Astrocyte (in vitro differentiated cells and primary cell): ENCODE measurements around the gene SUGCT. TPM values are rescaled to one million over a fixed set of nuclear protein-coding genes. Genes with fewer than 3 reads are reported as not detected.

ENCODE experiments used
- DNase-seq: peaks from one replicate; pipeline ENCODE4 v3.0.0-alpha.2; 2010; ENCODE audit warnings: low read depth
- FAIRE-seq: peaks from 2 replicates; lab custom pipeline; 2011; peaks lifted over from hg19 to GRCh38; lab: Jason Lieb, UNC
- H2AFZ ChIP-seq: 2 replicates; pipeline ENCODE4 v1.6.0; 2012; ENCODE audit warnings: low read depth, low read length, inconsistent platforms
- H3K27ac ChIP-seq: 2 replicates; pipeline ENCODE4 v1.5.1; 2011; ENCODE audit warnings: low read depth, low read length, inconsistent platforms
- H3K27me3 ChIP-seq: 2 replicates; pipeline ENCODE4 v1.6.0; 2011; ENCODE audit warnings: low read length, inconsistent platforms; ENCODE audit not compliant: insufficient read depth
- H3K36me3 ChIP-seq: 2 replicates; pipeline ENCODE4 v1.5.1; 2011; ENCODE audit warnings: low read length, inconsistent platforms; ENCODE audit not compliant: insufficient read depth
- H3K4me1 ChIP-seq: 2 replicates; pipeline ENCODE4 v1.5.1; 2011; ENCODE audit warnings: low read length, inconsistent platforms; ENCODE audit not compliant: insufficient read depth
- H3K4me2 ChIP-seq: 2 replicates; pipeline ENCODE4 v1.6.0; 2012; ENCODE audit warnings: low read length, inconsistent platforms
- H3K4me3 ChIP-seq: 2 replicates; pipeline ENCODE4 v1.5.1; 2011; ENCODE audit warnings: low read depth, mild to moderate bottlenecking, low read length, inconsistent platforms; ENCODE audit not compliant: insufficient read depth
- H3K79me2 ChIP-seq: 2 replicates; pipeline ENCODE4 v1.6.0; 2012; ENCODE audit warnings: mild to moderate bottlenecking, low read length, inconsistent platforms; ENCODE audit not compliant: insufficient read depth
- H3K9ac ChIP-seq: 2 replicates; pipeline ENCODE4 v1.6.0; 2012; ENCODE audit warnings: mild to moderate bottlenecking, low read length, inconsistent platforms
- H3K9me3 ChIP-seq: 2 replicates; pipeline ENCODE4 v1.5.1; 2012; ENCODE audit warnings: low read depth, mild to moderate bottlenecking, low read length, inconsistent platforms; ENCODE audit not compliant: insufficient read depth
- H4K20me1 ChIP-seq: 2 replicates; pipeline ENCODE4 v1.6.0; 2012; ENCODE audit warnings: low read length, inconsistent platforms; ENCODE audit not compliant: insufficient read depth
- H3K27ac Mint-ChIP-seq: one replicate; pipeline ENCODE4 v1.8.0; 2021; ENCODE audit warnings: mild to moderate bottlenecking, mixed read lengths; ENCODE audit not compliant: unreplicated experiment
- H3K27me3 Mint-ChIP-seq: one replicate; pipeline ENCODE4 v1.8.0; 2021; ENCODE audit warnings: low read depth, mixed read lengths; ENCODE audit not compliant: unreplicated experiment
- H3K36me3 Mint-ChIP-seq: one replicate; pipeline ENCODE4 v1.8.0; 2021; ENCODE audit warnings: low read depth, mixed read lengths; ENCODE audit not compliant: unreplicated experiment
- H3K4me1 Mint-ChIP-seq: one replicate; pipeline ENCODE4 v1.8.0; 2021; ENCODE audit warnings: low read depth, mixed read lengths; ENCODE audit not compliant: unreplicated experiment
- H3K4me3 Mint-ChIP-seq: one replicate; pipeline ENCODE4 v1.8.0; 2021; ENCODE audit warnings: mild to moderate bottlenecking, moderate library complexity, mixed read lengths; ENCODE audit not compliant: unreplicated experiment
- H3K9me3 Mint-ChIP-seq: one replicate; pipeline ENCODE4 v1.8.0; 2021; ENCODE audit warnings: mild to moderate bottlenecking, mixed read lengths; ENCODE audit not compliant: unreplicated experiment
- EZH2 ChIP-seq: IDR thresholded peaks from 2 replicates; pipeline ENCODE4 v1.6.1; 2012; ENCODE audit warnings: mild to moderate bottlenecking, low read length, inconsistent platforms; ENCODE audit not compliant: insufficient read depth
- total RNA-seq: library from RNA; stranded (reverse); gene quantifications from 2 replicates; pipeline ENCODE4 v1.2.1, GENCODE V29; 2021
- TF ChIP-seq, protein P1 (sequence below): IDR thresholded peaks from 2 replicates; pipeline ENCODE4 v1.5.1; 2011; ENCODE audit warnings: low read depth, mild to moderate bottlenecking, inconsistent platforms, low read length, moderate library complexity; ENCODE audit not compliant: insufficient read depth

SUGCT gene
- total RNA-seq, 1 donor from 2014 or later: 15.5 TPM

DNA sequence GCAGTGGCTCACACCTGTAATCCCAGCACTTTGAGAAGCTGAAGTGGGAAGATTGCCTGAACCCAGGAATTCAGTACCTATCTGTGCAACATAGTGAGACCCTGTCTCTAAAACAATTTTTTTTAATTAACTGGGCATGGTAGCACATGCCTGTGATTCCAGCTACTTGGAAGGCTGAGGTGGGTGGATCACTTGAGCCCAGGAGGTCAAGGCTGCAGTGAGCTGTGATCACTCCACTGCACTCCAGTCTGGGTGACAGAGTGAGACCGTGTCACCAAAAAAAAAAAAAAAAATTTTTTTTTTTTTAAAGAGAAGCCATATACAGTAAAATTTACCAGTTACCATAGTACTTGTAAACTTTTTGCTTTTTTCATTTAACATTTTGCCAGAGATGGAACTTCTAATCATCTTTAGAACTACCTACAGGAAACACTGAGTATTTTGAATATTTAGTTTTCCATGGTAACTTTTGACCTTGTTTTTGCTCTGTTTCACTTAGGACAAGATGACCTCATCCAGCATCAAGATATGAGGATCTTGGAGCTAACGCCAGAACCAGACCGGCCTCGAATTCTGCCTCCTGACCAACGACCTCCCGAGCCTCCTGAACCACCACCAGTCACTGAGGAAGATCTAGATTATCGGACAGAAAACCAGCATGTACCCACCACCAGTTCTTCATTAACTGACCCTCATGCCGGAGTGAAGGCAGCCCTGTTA lies 41.0 kb upstream of the SUGCT start:
- peaks cover 30% of the 10 kb centered on the region for H3K36me3 ChIP-seq

GRCh38 chr7:40095230-40095629 lies 39.6 kb upstream of the SUGCT start:
- Mint-ChIP-seq H3K4me3 (no peak overlapping the region), H3K9me3 (no peaks in the 10 kb centered on the region), H3K36me3 (peaks cover 8% of the 10 kb centered on the region), H3K27ac (no peak overlapping the region), H3K4me1 (peaks cover 6% of the 10 kb centered on the region), H3K27me3 (no peaks in the 10 kb centered on the region)
- H3K9me3 ChIP-seq: no peaks in the 10 kb centered on the region
- H3K27me3 ChIP-seq: no peaks in the 10 kb centered on the region
- no peak for DNase-seq
- no peaks in the 10 kb centered on the region for H3K79me2 ChIP-seq
- H3K4me3 ChIP-seq: no peak overlapping the region
- no peak overlapping the region for H2AFZ ChIP-seq
- H3K9ac ChIP-seq: no peak overlapping the region
- FAIRE-seq: no peak
- H3K4me1 ChIP-seq: no peaks in the 10 kb centered on the region
- peaks cover 27% of the 10 kb centered on the region for H3K36me3 ChIP-seq
- TF ChIP-seq EZH2: no peak
- TF ChIP-seq, protein P1, sequence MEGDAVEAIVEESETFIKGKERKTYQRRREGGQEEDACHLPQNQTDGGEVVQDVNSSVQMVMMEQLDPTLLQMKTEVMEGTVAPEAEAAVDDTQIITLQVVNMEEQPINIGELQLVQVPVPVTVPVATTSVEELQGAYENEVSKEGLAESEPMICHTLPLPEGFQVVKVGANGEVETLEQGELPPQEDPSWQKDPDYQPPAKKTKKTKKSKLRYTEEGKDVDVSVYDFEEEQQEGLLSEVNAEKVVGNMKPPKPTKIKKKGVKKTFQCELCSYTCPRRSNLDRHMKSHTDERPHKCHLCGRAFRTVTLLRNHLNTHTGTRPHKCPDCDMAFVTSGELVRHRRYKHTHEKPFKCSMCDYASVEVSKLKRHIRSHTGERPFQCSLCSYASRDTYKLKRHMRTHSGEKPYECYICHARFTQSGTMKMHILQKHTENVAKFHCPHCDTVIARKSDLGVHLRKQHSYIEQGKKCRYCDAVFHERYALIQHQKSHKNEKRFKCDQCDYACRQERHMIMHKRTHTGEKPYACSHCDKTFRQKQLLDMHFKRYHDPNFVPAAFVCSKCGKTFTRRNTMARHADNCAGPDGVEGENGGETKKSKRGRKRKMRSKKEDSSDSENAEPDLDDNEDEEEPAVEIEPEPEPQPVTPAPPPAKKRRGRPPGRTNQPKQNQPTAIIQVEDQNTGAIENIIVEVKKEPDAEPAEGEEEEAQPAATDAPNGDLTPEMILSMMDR: no peak
- H4K20me1 ChIP-seq: no peaks in the 10 kb centered on the region
- H3K27ac ChIP-seq: no peak overlapping the region
- no peak overlapping the region for H3K4me2 ChIP-seq

More for the DNA sequence above, 41.0 kb upstream of the SUGCT start:
- Histone ChIP-seq H3K4me2 (no peak overlapping the region), H3K27me3 (no peaks in the 10 kb centered on the region), H3K4me3 (no peak overlapping the region), H3K4me1 (no peaks in the 10 kb centered on the region), H4K20me1 (no peaks in the 10 kb centered on the region), H3K27ac (no peak overlapping the region), H3K9me3 (no peaks in the 10 kb centered on the region), H3K9ac (no peak overlapping the region), H2AFZ (no peak overlapping the region), H3K79me2 (no peaks in the 10 kb centered on the region)
- DNase-seq (no peak), FAIRE-seq (no peak)
- Mint-ChIP-seq H3K9me3 (no peaks in the 10 kb centered on the region), H3K4me1 (peaks cover 6% of the 10 kb centered on the region), H3K4me3 (no peak overlapping the region), H3K27ac (no peak overlapping the region), H3K27me3 (no peaks in the 10 kb centered on the region), H3K36me3 (peaks cover 8% of the 10 kb centered on the region)
- no peak for TF ChIP-seq EZH2

DNA sequence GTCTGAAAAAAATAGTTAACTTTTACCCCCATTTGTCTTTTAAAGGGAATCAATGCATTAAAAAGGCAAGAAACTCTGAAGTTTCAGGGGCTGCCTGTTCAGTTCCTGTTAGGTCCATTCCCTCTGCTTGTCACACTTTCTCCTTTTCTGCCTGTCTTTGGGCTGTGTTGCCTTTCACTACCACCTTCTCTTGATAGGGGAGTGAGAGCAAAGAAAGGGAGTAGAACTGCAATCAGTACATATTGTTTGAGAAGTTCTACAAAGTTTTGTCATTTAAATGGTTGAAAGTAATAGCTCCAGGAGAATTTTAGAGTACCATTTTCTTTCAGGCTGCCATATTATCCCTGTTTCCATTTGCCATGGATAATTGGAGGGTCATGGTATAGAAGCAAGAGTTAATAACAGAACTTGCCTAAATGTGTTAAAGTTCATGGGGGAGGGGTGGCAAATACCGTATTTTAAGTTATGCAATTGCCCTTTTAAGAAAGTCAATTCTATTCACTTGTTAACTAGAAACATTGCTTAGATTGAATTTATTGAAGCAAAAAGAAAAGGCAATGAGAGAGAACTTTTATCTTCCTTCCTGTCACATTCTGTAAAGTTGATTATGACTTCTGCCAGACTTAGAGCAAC lies 39.0 kb upstream of the SUGCT start:
- Histone ChIP-seq H3K9ac (no peak overlapping the region), H3K4me3 (no peak overlapping the region), H3K27ac (no peak overlapping the region), H3K9me3 (no peaks in the 10 kb centered on the region), H2AFZ (no peak overlapping the region), H4K20me1 (no peaks in the 10 kb centered on the region), H3K79me2 (no peaks in the 10 kb centered on the region), H3K4me1 (no peaks in the 10 kb centered on the region), H3K36me3 (peaks cover 27% of the 10 kb centered on the region), H3K4me2 (no peak overlapping the region), H3K27me3 (no peaks in the 10 kb centered on the region)
- peaks cover 5% of the 10 kb centered on the region for H3K36me3 Mint-ChIP-seq
- TF ChIP-seq EZH2: no peak
- TF ChIP-seq, protein P1: no peak
- peaks cover 6% of the 10 kb centered on the region for H3K4me1 Mint-ChIP-seq
- H3K9me3 Mint-ChIP-seq: no peaks in the 10 kb centered on the region
- no peak overlapping the region for H3K27ac Mint-ChIP-seq
- no peaks in the 10 kb centered on the region for H3K27me3 Mint-ChIP-seq
- DNase-seq (no peak), FAIRE-seq (no peak)
- no peak overlapping the region for H3K4me3 Mint-ChIP-seq
